Spleen (tissue), 11 donors: ENCODE data around the gene TMEM53. TPM values are rescaled to one million over a fixed set of nuclear protein-coding genes. Genes with fewer than 3 reads are reported as not detected.
A peak's percentile ranks its signal among the peaks of the same experiment; 100 is the strongest.

ENCODE experiments used
- DNase-seq: peaks from one replicate; pipeline ENCODE4 v3.0.0-alpha.2; 2020
- H3K27ac ChIP-seq, 8 donors: fragments of 200-600 bp; sonication (generic) in 7 of 8; 1 replicate in 4 of 8; 2 replicates in 4 of 8; pipeline versions ENCODE4 v1.5.0 to v1.8.0; 2016 to 2021; ENCODE audit warnings: inconsistent platforms in 4 of 8, mild to moderate bottlenecking in 4 of 8, moderate library complexity in 1 of 8
- H3K27me3 ChIP-seq, 7 donors: fragments of 200-600 bp; sonication (generic) in 6 of 7; replicated peaks in 1 of 7; 1 replicate in 4 of 7; 2 replicates in 3 of 7; pipeline versions ENCODE4 v1.5.0 to v1.8.0; 2016 to 2021; ENCODE audit warnings: inconsistent platforms in 3 of 7, mild to moderate bottlenecking in 1 of 7
- H3K36me3 ChIP-seq, 6 donors: fragments of 200-600 bp; sonication (generic) in 5 of 6; 1 replicate in 4 of 6; 2 replicates in 2 of 6; pipeline versions ENCODE4 v1.5.0 to v1.8.0; 2016 to 2021; ENCODE audit warnings: inconsistent platforms in 2 of 6
- H3K4me1 ChIP-seq, 6 donors: fragments of 200-600 bp; sonication (generic) in 5 of 6; 1 replicate in 3 of 6; 2 replicates in 3 of 6; pipeline versions ENCODE4 v1.5.0 to v1.8.0; 2016 to 2021; ENCODE audit warnings: inconsistent platforms in 3 of 6
- H3K4me3 ChIP-seq, 8 donors: fragments of 200-600 bp; sonication (generic) in 7 of 8; 1 replicate in 4 of 8; 2 replicates in 4 of 8; pipeline versions ENCODE4 v1.5.0 to v1.8.0; 2016 to 2021; ENCODE audit warnings: inconsistent platforms in 4 of 8, mild to moderate bottlenecking in 4 of 8, moderate library complexity in 2 of 8
- H3K9me3 ChIP-seq, 8 donors: fragments of 200-600 bp; sonication (generic) in 7 of 8; 1 replicate in 4 of 8; 2 replicates in 4 of 8; pipeline versions ENCODE4 v1.5.0 to v1.8.0; 2016 to 2021; ENCODE audit warnings: inconsistent platforms in 4 of 8
- POLR2A ChIP-seq, 3 donors: fragments of 450-650 bp; IDR thresholded peaks; one replicate each; pipeline ENCODE4 v1.5.1; 2017; ENCODE audit warnings: antibody characterized with exemption in 3 of 3, mild to moderate bottlenecking in 1 of 3
- POLR2AphosphoS5 ChIP-seq, 3 donors: sonication (generic); formaldehyde crosslinking; IDR thresholded peaks; one replicate each; pipeline ENCODE4 v1.5.1; 2017; ENCODE audit warnings: antibody characterized with exemption in 3 of 3
- WGBS, 5 donors: extraction: QIAGEN DNeasy Blood & Tissue Kit in 3 of 5; methylation state at CpG; one replicate each; pipeline versions ENCODE4 v1.1.5 to v1.1.7; 2013 to 2018; 5-methylcytosine and 5-hydroxymethylcytosine counted together
- intact Hi-C: fragments of 100-400 bp; cut with DNase I; formaldehyde crosslinking; loops from one replicate; pipeline ENCODE4 v1.15.0; 2023; ENCODE audit warnings: low total_unique reads
- polyA plus RNA-seq, 3 donors: library from polyadenylated mRNA; stranded (reverse); fragments of 200-250 nt; gene quantifications; one replicate each; pipeline ENCODE4 v1.2.1, GENCODE V29; 2013
- total RNA-seq, 7 donors: library from RNA; depleted of rRNA in 3 of 7; stranded (reverse); fragments of >200 nt in 3 of 7; fragmentation: NEBNext Ultra II Directional in 4 of 7; extraction: Animal tissue kit (Norgen Biotek cat#: 25700) in 4 of 7; gene quantifications; one replicate each; pipeline versions ENCODE4 v1.1.0 to v1.2.1, GENCODE V29; 2016 to 2021
- TF ChIP-seq, protein P1 (sequence below), 11 experiments: fragments of 200-600 bp in 7 of 11; fragments of 450-650 bp in 4 of 11; sonication (generic) in 4 of 11; IDR thresholded peaks in 8 of 11; conservative IDR thresholded peaks in 3 of 11; 1 replicate in 7 of 11; 2 replicates in 4 of 11; pipeline versions ENCODE4 v1.4.0 to v1.8.0; 2016 to 2021; ENCODE audit warnings: antibody characterized with exemption in 11 of 11, inconsistent platforms in 4 of 11, mild to moderate bottlenecking in 1 of 11
- donor health status: healthy with polysubstance abuse.
- donor health status: DM: no; HTN: no; CAD: no; lungs with moderate emphysema.
- donor health status: DM: no; HTN: no; CAD: no.
- donor health status: Bipolar disorder and iron deficiency.
- donor health status: healthy.
- donor health status: DM: no; HTN: no; CAD: no.
- donor health status: DM: yes; HTN: yes; CAD: no.

TMEM53 gene
- total and polyA plus RNA-seq, 10 donors: 4.3 to 7.5 (median 5.4) TPM

DNA sequence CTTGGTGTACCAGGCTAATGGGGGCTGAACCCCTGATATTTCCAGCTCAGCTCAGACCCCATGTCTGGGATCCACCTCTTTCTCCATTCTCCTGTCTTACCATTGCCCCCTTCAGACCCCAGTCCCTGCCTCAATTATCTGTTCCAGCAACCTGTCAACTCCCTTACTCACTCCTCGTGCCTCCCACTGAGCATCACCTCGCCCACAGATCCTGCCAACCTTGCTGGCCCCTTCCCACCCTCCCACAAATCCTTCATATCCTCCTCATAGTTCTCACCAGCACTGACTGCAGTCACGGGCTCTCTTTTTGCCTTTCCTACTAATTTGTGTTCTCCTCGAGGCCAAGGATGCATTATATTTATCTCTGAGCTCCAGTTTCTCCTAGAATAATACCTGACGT, 62.9 kb downstream of the TMEM53 start:
- 67 to 81% (median 74%) methylated on average over 5 of the region's 5 CpGs for WGBS, 5 donors
- intact Hi-C loops: no loop called here
- TF ChIP-seq POLR2AphosphoS5 (IDR thresholded peaks at IDR 0.05) (no peak), POLR2A (IDR thresholded peaks at IDR 0.05) (no peak)
- TF ChIP-seq, protein P1, sequence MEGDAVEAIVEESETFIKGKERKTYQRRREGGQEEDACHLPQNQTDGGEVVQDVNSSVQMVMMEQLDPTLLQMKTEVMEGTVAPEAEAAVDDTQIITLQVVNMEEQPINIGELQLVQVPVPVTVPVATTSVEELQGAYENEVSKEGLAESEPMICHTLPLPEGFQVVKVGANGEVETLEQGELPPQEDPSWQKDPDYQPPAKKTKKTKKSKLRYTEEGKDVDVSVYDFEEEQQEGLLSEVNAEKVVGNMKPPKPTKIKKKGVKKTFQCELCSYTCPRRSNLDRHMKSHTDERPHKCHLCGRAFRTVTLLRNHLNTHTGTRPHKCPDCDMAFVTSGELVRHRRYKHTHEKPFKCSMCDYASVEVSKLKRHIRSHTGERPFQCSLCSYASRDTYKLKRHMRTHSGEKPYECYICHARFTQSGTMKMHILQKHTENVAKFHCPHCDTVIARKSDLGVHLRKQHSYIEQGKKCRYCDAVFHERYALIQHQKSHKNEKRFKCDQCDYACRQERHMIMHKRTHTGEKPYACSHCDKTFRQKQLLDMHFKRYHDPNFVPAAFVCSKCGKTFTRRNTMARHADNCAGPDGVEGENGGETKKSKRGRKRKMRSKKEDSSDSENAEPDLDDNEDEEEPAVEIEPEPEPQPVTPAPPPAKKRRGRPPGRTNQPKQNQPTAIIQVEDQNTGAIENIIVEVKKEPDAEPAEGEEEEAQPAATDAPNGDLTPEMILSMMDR (IDR thresholded peaks at IDR 0.05 in 8 of 11, conservative IDR thresholded peaks at IDR 0.05 in 3 of 11): no peak

DNA sequence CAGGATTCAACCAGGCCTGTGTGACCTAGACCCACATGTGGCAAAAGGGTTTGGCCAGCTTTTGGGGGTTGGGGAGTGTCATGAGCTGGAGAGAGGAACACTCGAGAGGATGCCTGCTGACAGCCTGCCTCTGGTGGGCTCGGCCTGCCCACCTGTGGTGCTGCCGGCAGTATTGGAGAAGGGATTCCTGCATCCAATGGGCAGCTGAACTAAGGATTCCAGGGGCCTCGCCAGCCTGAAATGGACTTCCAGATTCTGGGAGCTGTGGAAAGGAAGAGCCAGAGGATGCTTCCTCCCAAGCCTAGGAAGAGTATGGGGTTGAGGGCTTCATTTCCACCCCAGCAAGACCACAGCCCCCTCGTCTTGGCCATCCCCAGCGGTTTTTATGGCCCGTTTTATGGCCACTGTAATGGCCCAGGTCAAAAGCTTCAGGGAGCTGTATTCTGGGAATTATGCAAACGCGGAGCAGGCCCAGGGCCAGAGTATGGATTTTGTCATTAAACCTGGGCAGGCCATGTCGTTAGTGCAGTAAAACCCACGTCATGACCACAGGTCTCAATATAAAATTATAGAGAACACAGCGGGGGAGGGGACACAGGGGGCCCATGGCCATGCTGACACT, 63.6 kb downstream of the TMEM53 start:
- DNase-seq: peak; percentile 32
- intact Hi-C loops: no loop called here
- WGBS, 5 donors: 66 to 75% (median 71%) methylated on average over 9 to 12 of the region's 12 CpGs

More for the DNA sequence above, 62.9 kb downstream of the TMEM53 start:
- Histone ChIP-seq H3K4me3 (no peak overlapping the region), H3K27ac (no peak overlapping the region), H3K4me1 (no peaks in the 10 kb centered on the region), H3K27me3 (peaks cover 0 to 32% (median 0%) of the 10 kb centered on the region in 7 donors), H3K9me3 (no peaks in the 10 kb centered on the region), H3K36me3 (no peaks in the 10 kb centered on the region)
- DNase-seq: no peak

DNA sequence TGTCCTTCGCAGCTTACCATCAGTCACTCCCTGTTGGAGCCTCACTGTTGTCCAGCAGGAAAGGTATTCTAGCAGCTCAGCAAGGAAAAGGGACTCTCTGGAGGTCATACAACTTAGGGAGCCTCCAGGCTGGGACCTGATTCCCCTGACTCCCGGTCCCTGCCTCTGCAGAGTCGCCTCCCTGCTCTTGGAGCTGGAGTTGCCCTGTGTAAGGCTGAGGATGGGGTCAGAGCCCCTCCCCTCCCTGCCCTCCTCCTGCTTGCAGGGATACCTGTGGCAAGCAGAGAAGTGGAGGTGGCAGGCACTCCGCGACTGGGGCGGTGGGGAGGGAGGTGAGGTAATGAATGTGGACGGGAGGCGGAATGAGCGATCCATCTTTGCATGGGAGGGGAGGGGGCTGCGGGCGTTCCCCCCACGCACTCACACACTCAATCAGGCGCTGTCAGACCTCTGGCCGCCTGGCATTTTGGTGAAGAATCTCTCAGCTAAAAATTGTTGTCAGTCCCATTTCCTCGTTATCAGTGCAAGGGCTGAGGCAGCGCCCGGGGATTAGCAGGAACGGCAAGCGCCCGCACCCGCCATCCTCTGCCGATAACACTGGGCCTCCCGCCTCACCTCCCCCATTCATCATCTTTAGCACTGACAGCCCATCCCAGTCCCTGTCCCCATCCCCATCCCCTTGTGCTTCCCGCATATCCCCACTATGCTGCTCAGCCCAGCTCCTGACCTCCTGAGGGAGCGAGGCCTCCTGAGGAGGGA, 64.3 kb downstream of the TMEM53 start:
- Histone ChIP-seq H3K4me3 (no peak overlapping the region), H3K9me3 (no peaks in the 10 kb centered on the region), H3K36me3 (no peaks in the 10 kb centered on the region), H3K27ac (no peak overlapping the region), H3K4me1 (no peaks in the 10 kb centered on the region), H3K27me3 (peaks cover 0 to 29% (median 0%) of the 10 kb centered on the region in 7 donors)
- DNase-seq: peak; percentile 47
- intact Hi-C loops: no loop called here
- TF ChIP-seq POLR2AphosphoS5 (IDR thresholded peaks at IDR 0.05): no peak
- TF ChIP-seq, protein P1 (IDR thresholded peaks at IDR 0.05 in 8 of 11, conservative IDR thresholded peaks at IDR 0.05 in 3 of 11): peak in 1 of 11 experiments; percentile 5
- WGBS, 5 donors: 78 to 91% (median 88%) methylated on average over 23 to 25 of the region's 25 CpGs

More for the DNA sequence above, 63.6 kb downstream of the TMEM53 start:
- TF ChIP-seq, protein P1 (IDR thresholded peaks at IDR 0.05 in 8 of 11, conservative IDR thresholded peaks at IDR 0.05 in 3 of 11): no peak
- TF ChIP-seq POLR2A (IDR thresholded peaks at IDR 0.05): no peak
- H3K36me3 ChIP-seq: no peaks in the 10 kb centered on the region
- H3K27ac ChIP-seq: no peak overlapping the region
- no peak overlapping the region for H3K4me3 ChIP-seq
- no peaks in the 10 kb centered on the region for H3K9me3 ChIP-seq
- H3K4me1 ChIP-seq: no peaks in the 10 kb centered on the region
- peaks cover 0 to 29% (median 0%) of the 10 kb centered on the region in 7 donors for H3K27me3 ChIP-seq

DNA sequence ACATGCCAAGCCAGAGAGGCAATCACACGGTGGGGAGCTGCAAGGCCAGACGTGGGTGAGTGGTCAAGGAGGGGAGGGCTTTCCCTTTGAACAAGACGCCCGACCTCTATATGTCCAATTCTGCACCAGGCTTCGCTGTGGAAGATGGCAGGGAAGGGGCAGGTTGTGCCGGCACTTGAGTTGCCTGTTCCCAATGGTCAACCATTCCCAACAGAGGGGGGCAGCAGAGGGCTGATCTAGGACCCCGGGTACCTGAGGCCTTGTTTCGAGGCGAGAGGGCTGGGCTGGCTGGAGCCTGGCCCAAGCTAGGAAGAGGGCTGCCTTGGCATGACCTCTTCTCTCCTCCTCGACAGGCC, 64.9 kb downstream of the TMEM53 start:
- Histone ChIP-seq H3K36me3 (no peaks in the 10 kb centered on the region), H3K27ac (no peak overlapping the region), H3K27me3 (peaks cover 0 to 29% (median 0%) of the 10 kb centered on the region in 7 donors), H3K4me3 (no peak overlapping the region), H3K4me1 (no peaks in the 10 kb centered on the region), H3K9me3 (no peaks in the 10 kb centered on the region)
- intact Hi-C loops: no loop called here
- WGBS, 5 donors: 69 to 84% (median 70%) methylated on average over 10 of the region's 10 CpGs
- no peak for DNase-seq
- TF ChIP-seq POLR2AphosphoS5 (IDR thresholded peaks at IDR 0.05) (no peak), POLR2A (IDR thresholded peaks at IDR 0.05) (no peak)
- TF ChIP-seq, protein P1 (IDR thresholded peaks at IDR 0.05 in 8 of 11, conservative IDR thresholded peaks at IDR 0.05 in 3 of 11): peak in 7 of 11 experiments; percentile 33 to 47 (median 43)
